Measurements from ENCODE around the gene RNF224. TPM values are rescaled to one million over a fixed set of nuclear protein-coding genes. Genes with fewer than 3 reads are reported as not detected.

Gene RNF224
- polyA plus RNA-seq, 1 donor from 2014 or later = not detected

DNA sequence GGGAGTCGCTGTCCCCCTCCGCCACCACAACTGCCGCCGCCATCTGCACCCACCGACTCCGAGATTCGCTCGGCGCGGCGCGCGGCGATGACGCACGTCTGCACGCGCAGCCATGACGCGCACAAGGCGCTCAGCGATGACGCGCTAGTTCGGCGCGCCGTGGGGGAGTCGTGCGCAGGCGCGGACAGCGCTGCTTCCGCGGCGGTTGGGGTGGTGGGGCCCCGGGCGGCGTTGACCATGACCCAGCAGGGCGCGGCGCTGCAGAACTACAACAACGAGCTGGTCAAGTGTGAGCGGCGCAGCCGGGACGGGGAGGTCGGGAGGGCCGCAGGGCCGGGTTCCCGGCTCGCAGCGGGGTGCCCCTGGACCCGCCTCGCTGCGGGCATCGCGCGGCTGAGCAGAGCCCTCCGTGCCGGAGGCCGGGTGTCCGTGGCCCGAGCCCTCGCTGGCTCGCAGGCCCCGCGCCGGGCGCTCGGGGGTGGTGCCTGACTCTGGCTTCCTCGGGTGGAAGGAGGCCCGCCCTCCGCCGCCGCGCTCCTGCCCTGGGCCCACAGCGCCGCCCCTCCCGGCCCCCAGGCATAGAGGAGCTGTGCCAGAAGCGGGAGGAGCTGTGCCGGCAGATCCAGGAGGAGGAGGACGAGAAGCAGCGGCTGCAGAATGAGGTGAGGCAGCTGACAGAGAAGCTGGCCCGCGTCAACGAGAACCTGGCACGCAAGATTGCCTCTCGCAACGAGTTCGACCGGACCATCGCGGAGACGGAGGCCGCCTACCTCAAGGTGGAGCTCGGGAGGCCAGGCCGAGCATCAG lies 38.6 kb upstream of the RNF224 start, which contains the start of the genes ANAPC2 and SSNA1:
Gene ANAPC2 (minus strand): TSS at position 71 of the 807 bp plus-strand sequence. CDS start 28 bp downstream, at position 43.
Gene SSNA1 (plus strand): TSS at position 187 of the 807 bp plus-strand sequence. CDS start 51 bp downstream, at position 238.
- Mint-ChIP-seq H3K36me3 (peaks cover under 1% of the 10 kb centered on the region), H3K9me3 (no peaks in the 10 kb centered on the region), H3K27ac (peak within 1 kb of the TSS; percentile 85 to 97 (median 93)), H3K4me1 (peaks cover 4 to 27% (median 14%) of the 10 kb centered on the region in 3 donors), H3K27me3 (no peaks in the 10 kb centered on the region), H3K4me3 (peak within 1 kb of the TSS; percentile 85 to 97 (median 95))

DNA sequence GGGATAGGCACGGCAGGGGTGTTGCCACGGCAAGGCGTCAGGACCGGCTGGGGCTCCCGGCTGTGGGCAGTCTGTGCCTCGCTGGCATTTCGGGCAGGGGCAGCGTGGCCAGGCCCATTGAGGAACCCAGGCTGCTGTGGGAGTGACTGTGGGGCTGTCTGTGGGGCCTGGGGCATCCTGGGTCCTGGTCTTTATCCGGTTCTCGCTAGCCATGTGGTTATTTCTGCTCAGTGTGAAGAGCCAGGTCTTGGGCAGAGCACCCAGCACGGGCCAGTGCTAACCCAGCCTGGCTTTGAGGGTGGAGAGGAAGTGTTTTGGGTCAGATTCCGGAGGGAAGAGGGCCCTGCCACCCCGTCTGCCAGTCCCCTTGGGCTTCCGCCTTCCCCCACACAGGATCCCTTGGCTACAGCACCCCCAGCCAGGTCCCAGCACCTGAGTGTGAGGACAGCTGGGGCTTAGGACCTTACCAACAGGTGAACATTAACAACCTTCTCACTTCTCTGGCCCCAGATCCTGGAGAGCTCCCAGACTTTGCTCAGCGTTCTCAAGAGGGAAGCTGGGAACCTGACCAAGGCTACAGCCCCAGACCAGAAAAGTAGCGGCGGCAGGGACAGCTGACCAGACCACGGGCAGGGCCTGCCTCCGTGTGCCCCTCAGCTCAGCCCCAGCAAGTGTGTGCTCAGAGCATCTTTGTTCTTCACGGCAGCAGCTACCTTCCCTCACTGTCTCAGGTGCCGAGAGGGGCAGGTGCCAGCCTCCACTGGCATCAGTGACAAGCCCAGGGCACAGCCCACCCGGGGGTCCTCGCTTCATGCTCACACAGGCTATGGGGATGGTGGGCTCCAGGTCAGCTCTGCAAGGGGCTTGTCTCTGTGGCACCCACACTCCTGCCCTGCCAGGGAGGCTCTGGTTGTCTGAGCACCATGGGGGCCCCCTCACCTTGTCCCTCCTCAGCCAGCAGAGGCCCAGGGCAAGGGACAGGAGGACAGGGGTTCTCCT lies 37.7 kb upstream of the RNF224 start:
- Mint-ChIP-seq H3K27me3 (no peaks in the 10 kb centered on the region), H3K27ac (peak overlapping the region; percentile 85 to 97 (median 93)), H3K9me3 (no peaks in the 10 kb centered on the region), H3K36me3 (no peaks in the 10 kb centered on the region), H3K4me1 (peaks cover 4 to 27% (median 14%) of the 10 kb centered on the region in 3 donors), H3K4me3 (peak overlapping the region; percentile 85 to 97 (median 93))

DNA sequence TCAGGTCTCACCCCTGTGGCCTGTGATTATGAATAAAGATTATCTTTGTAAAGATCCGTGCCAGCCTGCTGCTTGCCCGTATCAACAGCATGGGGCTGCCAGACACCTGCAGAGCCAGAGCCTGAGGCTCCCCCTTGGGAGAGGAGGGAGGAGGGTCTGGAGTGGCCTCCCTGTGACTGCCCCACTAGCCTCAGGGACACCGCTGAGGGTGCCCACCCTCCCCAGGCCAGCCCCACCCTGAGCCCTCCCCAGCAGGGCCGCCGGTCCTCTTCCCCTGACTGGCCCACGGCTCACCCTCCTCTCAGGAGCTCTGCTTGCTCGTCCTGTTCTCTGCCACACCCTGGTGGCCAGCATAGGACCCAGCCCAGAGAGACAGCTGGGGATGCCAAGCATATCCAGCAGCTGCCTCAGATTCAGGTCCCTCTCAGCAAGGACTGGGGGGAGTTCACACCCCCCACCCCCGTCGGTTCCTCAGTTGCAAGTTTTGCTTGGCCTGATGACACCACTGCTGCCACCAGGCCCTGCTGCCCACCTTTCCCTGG lies 36.9 kb upstream of the RNF224 start:
- Mint-ChIP-seq H3K4me3 (peak overlapping the region in 2 of 4 donors; percentile 22 to 81), H3K36me3 (no peaks in the 10 kb centered on the region), H3K4me1 (peaks cover 4 to 27% (median 14%) of the 10 kb centered on the region in 3 donors), H3K27ac (peak overlapping the region in 1 of 3 donors; percentile 65), H3K27me3 (no peaks in the 10 kb centered on the region), H3K9me3 (no peaks in the 10 kb centered on the region)

DNA sequence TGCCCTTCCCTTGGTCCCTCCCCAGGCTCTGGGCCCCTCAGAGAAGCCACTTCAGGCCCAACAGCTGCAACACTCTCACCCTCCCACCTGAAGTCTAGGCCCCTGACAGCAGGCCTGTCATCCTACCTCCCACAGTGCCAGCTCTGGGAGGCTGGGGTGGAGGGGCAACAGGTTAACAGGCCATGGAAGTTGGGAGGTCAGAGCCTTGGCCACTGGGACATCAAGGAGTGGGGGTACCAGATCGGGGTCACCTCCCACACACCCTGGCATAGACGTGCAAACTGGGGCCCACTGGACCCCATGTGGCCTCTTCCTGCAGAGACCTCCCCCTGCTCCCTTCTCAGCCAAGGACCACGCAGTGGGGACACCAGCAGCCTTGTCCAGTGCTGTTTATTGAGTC lies 36.1 kb upstream of the RNF224 start:
- Mint-ChIP-seq H3K4me1 (peaks cover 4 to 25% (median 14%) of the 10 kb centered on the region in 3 donors), H3K4me3 (peak overlapping the region in 1 of 4 donors; percentile 81), H3K36me3 (no peaks in the 10 kb centered on the region), H3K27ac (peak overlapping the region in 2 of 3 donors; percentile 39 to 65), H3K27me3 (no peaks in the 10 kb centered on the region), H3K9me3 (no peaks in the 10 kb centered on the region)

DNA sequence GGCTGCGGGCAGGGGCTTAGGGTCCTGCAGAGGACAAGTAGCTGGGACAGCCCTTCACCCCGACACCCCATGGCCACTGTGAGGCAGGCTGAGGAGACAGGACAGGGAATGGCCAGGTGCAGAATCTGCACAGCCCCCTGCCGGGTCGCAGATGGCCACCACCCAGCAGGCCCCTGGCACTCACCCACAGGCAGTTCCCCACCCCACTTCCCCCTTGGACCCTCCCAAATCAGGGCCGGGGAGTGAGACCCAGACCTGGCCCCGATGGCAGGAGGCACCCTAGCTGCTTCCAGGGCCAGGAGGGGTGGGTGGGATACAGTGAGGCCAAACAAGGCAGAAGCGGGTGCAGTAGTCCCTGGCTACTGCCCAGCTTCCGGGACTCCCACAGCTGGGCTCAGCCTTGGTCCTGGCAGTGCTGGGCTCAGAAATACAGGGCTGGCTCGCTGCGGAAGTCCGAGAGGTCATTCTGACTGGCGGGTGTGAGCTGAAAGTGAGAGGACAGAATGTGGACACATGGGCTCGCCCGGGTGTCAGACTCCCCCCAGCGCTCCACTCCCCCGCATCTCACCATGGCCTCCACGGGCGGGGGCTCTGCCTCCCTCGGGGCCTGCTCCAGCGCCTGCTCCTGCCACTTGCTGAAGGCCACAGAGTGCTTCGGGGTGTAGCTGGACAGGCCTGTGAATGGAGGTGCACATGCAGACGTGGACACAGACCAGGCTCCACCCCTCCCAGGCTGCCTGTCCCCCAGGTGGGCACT lies 35.4 kb upstream of the RNF224 start:
- Mint-ChIP-seq H3K4me3 (no peak overlapping the region), H3K9me3 (no peaks in the 10 kb centered on the region), H3K4me1 (peaks cover 4 to 21% (median 13%) of the 10 kb centered on the region in 3 donors), H3K36me3 (no peaks in the 10 kb centered on the region), H3K27me3 (no peaks in the 10 kb centered on the region), H3K27ac (peak overlapping the region in 1 of 3 donors; percentile 65)

DNA sequence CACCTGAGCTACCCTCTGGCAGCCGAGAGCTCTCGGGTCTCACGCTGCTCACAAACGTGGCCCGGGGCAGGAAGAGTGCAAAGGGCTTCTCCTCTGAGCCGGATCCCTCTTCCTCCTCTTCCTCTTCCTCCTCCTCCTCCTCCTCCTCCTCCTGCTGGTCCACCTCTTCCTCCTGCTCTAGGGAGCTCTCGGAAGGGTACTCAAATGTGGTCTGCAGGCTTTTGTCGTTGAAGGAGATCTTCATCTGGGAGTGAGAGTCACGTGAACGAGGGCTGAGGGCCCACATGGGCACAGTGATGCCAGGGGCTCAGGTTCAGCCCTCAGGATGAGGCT lies 34.9 kb upstream of the RNF224 start:
- Mint-ChIP-seq H3K4me1 (peaks cover 4 to 16% (median 7%) of the 10 kb centered on the region in 3 donors), H3K27ac (no peak overlapping the region), H3K27me3 (no peaks in the 10 kb centered on the region), H3K36me3 (no peaks in the 10 kb centered on the region), H3K4me3 (no peak overlapping the region), H3K9me3 (no peaks in the 10 kb centered on the region)

DNA sequence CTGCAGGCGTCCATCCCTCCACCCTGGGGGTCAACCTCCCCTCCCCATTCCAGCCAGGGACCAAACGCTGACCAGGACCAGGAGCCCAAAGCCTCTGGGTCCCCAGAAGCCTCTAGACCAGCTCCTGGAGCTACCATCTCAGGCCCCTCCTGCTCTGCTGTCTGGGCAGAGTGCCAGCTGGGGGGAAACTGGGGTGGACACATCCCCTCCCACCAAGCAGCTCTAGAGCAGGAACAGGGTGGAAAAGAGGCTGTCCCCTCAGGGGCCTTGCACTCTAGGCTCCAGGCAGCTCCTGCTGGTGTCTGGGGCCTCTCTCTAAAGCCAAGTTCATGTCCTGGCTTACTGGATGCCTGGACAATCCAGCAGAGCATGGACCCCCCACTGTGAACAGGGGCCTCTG lies 34.4 kb upstream of the RNF224 start:
- no peak overlapping the region for H3K27ac Mint-ChIP-seq
- H3K4me1 Mint-ChIP-seq = peaks cover 4 to 12% (median 5%) of the 10 kb centered on the region in 3 donors
- no peak overlapping the region for H3K4me3 Mint-ChIP-seq
- no peaks in the 10 kb centered on the region for H3K36me3 Mint-ChIP-seq
- no peaks in the 10 kb centered on the region for H3K9me3 Mint-ChIP-seq
- no peaks in the 10 kb centered on the region for H3K27me3 Mint-ChIP-seq

DNA sequence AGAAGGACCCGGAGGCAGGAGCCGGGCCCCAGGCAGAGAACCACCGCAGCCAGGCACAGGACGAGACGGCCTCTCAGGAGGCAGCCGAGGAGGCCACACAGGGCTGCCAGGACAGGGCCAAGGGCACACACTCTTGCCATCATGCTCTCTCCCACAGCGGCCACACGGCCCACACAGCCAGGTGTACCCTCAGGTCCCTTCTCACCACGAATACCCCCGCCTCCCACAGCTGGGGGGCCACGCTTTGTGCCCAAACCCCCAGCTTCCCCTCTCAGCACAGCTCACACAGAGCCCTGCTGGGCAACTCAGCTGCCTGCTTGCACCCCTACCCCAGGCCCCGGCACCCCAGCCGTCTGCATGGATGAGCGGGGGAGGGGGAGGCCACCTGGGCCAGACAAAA lies 33.5 kb upstream of the RNF224 start:
- Mint-ChIP-seq H3K27ac (no peak overlapping the region), H3K36me3 (no peaks in the 10 kb centered on the region), H3K9me3 (no peaks in the 10 kb centered on the region), H3K4me1 (peaks cover 0 to 11% (median 5%) of the 10 kb centered on the region in 3 donors), H3K27me3 (no peaks in the 10 kb centered on the region), H3K4me3 (no peak overlapping the region)

DNA sequence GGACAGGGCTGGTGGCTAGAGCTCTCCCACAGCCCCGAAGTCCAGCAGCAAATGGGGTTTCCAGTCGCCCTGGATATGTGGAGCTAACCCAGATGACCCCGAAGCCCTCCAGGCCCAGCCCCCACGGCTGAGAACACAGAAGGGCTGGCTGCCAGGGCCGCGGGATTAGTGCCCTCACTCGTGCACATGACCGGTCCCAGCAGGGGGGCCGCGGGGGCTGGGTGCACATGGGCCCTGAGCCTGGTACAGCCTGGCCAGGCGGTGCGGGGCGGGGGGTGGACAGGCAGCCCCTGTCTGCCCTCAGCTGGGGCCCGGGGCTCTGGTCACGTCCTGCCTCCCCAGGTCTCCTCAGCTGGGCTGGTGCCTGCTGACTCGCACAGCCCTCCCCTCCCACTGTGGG lies 32.9 kb upstream of the RNF224 start:
- Mint-ChIP-seq H3K4me1 (peaks cover 0 to 7% (median under 1%) of the 10 kb centered on the region in 3 donors), H3K9me3 (no peaks in the 10 kb centered on the region), H3K4me3 (no peak overlapping the region)

DNA sequence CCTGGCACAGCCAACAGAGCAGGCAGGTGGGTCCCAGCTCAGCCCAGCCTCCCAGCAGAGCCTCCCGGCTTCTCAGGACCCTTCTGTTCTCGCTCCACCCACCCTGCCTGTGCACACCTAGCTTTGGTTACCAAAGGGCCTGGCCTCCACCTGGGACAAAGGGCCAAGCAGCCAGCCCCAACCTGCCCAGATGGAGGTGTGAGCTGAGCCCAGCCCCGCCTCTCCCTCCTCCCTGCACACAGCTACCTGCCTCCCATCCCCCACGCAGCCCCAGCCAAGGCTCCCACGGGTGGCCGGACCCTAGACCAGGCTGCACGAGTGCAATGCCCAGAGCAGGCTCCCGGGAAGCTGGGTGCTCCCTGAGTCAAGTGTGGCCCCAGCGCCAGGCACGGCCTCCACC lies 32.4 kb upstream of the RNF224 start:
- Mint-ChIP-seq H3K27me3 (no peaks in the 10 kb centered on the region), H3K9me3 (no peaks in the 10 kb centered on the region), H3K27ac (peak overlapping the region in 1 of 3 donors; percentile 80), H3K4me1 (peaks cover 0 to 4% (median 0%) of the 10 kb centered on the region in 3 donors), H3K36me3 (no peaks in the 10 kb centered on the region), H3K4me3 (peak overlapping the region in 1 of 4 donors; percentile 63)

More for the DNA sequence above, 32.9 kb upstream of the RNF224 start:
- Mint-ChIP-seq H3K36me3 (no peaks in the 10 kb centered on the region), H3K27ac (no peak overlapping the region), H3K27me3 (no peaks in the 10 kb centered on the region)

DNA sequence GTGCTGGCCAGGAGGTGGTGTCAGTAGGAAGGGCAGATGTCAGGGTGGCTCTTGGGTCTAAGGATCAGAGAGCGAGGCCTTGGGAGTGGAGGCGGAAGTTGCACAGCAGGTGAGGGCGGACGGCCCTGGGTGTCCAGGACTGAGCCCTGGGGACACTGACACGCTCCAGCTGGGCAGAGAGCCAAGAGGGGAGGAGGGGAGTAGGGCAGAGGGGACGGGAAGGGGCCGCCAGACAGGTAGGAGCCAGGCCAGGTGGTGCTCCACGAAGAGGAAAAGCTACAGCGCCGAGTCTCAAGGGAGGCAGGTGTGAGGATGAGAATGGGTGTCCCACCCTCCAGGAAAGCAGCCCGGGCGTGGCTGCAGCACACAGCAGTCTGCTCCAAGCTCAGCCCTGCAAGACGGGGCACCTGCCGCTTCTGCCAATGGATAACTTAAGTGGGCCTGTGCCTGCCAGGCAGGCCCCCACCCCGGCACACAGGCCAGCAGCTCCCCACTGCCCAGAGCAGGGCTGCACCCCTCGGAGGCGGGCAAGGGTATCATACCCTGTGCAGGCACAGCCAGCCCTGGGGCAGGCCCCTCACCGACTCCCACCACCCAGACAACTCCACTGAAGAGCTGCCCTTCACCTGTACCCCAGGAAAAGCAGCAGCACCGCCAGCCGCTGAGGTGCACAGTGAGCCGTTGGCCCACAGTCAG lies 31.6 kb upstream of the RNF224 start:
- Mint-ChIP-seq H3K36me3 (no peaks in the 10 kb centered on the region), H3K27me3 (no peaks in the 10 kb centered on the region), H3K9me3 (no peaks in the 10 kb centered on the region), H3K4me1 (peaks cover 0 to 1% (median under 1%) of the 10 kb centered on the region in 3 donors), H3K4me3 (peak overlapping the region in 2 of 4 donors; percentile 39 to 63), H3K27ac (peak overlapping the region in 1 of 3 donors; percentile 80)

DNA sequence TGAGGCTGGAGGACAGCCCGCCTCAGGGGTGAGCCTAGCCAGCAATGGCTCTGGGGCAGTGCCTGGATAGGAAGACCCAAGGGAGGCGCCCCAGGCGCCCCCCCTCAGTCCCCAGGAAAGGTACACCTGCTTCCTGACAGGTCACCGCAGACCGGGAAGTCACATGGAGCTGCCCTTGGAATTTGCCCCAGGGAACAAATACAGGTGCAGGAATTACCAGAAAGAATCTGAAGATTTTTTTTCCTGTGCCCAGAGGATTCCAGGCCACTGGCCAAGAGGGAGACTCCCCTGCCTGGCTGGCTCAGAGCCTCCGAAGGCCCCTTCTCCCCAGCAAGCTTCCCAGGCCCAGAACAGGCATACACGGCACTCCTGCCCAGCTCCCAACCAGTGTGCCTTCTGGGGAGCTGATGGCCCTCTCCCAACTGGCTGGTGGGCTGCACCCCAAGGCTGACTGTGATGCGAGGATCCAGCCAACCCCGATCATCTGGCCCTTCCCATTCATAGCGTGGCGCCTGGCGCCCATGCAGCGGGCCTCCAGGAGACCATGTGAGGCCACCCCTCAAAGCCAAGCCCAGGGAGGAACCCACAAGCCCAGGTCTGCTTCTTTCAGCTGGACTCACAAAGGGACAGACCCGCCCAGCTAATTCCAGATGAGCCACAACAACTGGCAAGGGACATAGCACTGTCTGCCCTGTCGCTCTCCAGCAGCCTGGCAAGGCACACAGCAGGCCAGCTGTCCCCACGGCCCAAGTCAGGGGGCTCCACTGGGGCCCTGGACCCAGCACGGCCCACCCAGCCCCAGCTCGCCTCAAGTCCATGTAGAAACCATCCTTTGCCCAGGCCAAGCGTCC lies 29.0 kb upstream of the RNF224 start:
- Mint-ChIP-seq H3K4me1 (peaks cover 8 to 9% (median 9%) of the 10 kb centered on the region in 3 donors), H3K36me3 (no peaks in the 10 kb centered on the region), H3K4me3 (peak overlapping the region in 2 of 4 donors; percentile 4 to 57), H3K27ac (peak overlapping the region in 1 of 3 donors; percentile 39), H3K27me3 (no peaks in the 10 kb centered on the region), H3K9me3 (no peaks in the 10 kb centered on the region)

DNA sequence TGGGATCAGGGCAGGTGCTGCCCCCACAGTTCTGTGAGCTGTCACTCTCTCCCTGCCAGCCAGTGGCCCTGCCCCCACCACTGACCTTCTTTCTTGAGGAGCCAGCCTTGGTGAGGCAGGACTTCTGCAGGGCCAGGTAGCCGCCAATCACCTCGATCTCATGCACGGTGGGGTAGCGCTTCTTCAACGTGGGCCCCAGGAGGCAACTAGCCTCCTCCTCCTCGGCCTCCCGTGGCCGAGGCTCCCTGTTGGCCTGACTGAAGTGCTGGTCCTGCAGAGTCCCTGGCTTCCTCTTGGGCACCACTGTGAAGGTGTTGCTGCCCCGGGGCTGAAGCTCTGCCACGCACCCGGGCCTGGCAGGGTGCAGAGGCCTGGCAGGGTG lies 28.4 kb upstream of the RNF224 start:
- Mint-ChIP-seq H3K27me3 (no peaks in the 10 kb centered on the region), H3K36me3 (no peaks in the 10 kb centered on the region), H3K4me3 (peak overlapping the region in 1 of 4 donors; percentile 57), H3K4me1 (peaks cover 8 to 9% (median 9%) of the 10 kb centered on the region in 3 donors), H3K9me3 (no peaks in the 10 kb centered on the region), H3K27ac (no peak overlapping the region)

Measured in IgD-negative memory B cell (primary cell).